Measurements from ENCODE around the gene MARVELD1.

MARVELD1 gene

DNA sequence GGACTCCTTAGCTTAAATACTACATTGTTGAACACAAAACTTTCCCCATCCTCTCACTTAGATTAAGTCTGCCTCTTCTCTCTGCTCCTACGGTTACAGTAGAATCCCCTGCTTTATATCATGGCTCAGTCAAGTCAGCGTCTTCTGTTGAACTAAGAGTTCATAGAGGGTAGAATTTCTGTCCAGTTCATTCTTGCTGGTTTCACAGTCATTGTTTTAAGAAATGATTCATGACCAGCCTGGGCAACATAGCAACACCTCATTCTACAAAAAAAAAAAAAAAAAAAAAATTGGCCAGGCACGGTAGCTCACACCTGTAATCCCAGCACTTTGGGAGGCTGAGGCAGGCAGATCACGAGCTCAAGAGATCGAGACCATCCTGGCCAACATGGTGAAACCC lies 19.7 kb downstream of the MARVELD1 start:
- TF ChIP-seq, protein P1, sequence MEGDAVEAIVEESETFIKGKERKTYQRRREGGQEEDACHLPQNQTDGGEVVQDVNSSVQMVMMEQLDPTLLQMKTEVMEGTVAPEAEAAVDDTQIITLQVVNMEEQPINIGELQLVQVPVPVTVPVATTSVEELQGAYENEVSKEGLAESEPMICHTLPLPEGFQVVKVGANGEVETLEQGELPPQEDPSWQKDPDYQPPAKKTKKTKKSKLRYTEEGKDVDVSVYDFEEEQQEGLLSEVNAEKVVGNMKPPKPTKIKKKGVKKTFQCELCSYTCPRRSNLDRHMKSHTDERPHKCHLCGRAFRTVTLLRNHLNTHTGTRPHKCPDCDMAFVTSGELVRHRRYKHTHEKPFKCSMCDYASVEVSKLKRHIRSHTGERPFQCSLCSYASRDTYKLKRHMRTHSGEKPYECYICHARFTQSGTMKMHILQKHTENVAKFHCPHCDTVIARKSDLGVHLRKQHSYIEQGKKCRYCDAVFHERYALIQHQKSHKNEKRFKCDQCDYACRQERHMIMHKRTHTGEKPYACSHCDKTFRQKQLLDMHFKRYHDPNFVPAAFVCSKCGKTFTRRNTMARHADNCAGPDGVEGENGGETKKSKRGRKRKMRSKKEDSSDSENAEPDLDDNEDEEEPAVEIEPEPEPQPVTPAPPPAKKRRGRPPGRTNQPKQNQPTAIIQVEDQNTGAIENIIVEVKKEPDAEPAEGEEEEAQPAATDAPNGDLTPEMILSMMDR (IDR thresholded peaks at IDR 0.05), result no peak

GRCh38 chr10:97734021-97734420 lies 20.5 kb downstream of the MARVELD1 start:
- TF ChIP-seq, protein P1 (IDR thresholded peaks at IDR 0.05), result no peak

- TF ChIP-seq, protein P1 (IDR thresholded peaks at IDR 0.05), result no peak
Observed at GRCh38 chr10:97736403-97736901, 22.9 kb downstream of the MARVELD1 start.

GRCh38 chr10:97736902-97737769 lies 23.6 kb downstream of the MARVELD1 start, which contains the start of gene ZFYVE27:
Gene ZFYVE27, plus strand, starts transcription at chr10:97737128. Its CDS starts 1,350 bp downstream, at chr10:97738478.
- TF ChIP-seq, protein P1 (IDR thresholded peaks at IDR 0.05), result no peak

DNA sequence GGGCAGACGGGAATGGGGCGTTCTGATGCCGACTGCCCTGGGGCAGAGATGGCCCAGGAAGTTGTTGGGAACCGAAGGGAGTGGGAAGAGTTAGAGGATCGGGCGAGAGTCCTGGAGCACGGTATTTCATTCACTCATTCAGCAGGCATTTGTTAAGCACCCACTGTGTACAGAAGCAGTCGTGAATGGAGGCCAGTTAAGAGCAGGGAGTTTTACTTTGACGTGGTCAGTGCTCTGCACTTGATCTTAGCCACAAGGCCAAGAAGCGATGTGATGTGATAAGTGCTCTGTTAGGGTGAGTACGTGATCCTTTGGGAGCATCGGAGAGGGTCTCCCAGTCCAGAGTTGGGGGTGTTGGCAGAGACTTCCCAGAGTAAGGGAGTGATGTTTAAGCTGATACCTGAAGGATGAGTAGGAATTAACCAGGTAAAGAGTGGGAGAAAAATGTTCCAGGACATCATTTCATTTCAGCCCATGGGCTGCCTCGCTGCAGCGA lies 24.3 kb downstream of the MARVELD1 start:
- TF ChIP-seq, protein P1 (IDR thresholded peaks at IDR 0.05), result no peak

- TF ChIP-seq, protein P1 (IDR thresholded peaks at IDR 0.05), result no peak
Observed at GRCh38 chr10:97738616-97739015, 25.1 kb downstream of the MARVELD1 start.

DNA sequence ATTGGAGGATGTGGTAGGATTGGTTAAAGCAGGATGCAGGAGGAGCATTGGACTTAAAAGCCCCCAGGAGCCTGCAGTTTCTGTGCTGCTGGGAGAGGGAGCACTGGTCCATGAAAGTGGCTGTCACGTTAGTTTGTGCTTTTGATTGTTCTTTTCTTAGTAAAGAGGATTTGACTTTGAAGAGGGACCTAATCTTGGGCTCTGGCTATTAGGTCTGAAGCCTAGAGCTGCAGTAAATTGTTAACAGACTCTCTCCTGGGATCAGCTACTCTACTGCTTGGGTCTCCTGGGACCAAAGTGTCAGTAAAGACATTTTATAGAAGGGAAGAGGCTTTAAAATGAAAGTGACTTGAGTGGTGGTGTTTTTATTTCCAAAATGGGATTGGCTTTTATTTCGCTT lies 27.1 kb downstream of the MARVELD1 start:
- TF ChIP-seq, protein P1 (IDR thresholded peaks at IDR 0.05), result no peak

All from LNCAP (cell line).